Muscle of arm (tissue), 12 donors: ENCODE measurements around the gene FOXS1. TPM values are rescaled to one million over a fixed set of nuclear protein-coding genes. Genes with fewer than 3 reads are reported as not detected.

Experiments
- DNase-seq: peaks from one replicate; pipeline ENCODE4 v3.0.0-alpha.2; 2013
- polyA plus RNA-seq, 12 donors: library from polyadenylated mRNA; unstranded; fragments of 120-200 nt; gene quantifications; one replicate each; pipeline ENCODE4 v1.2.1, GENCODE V29; 2013; ENCODE audit not compliant: insufficient read length in 12 of 12

The FOXS1 gene
- polyA plus RNA-seq, 12 donors = 3.9 to 10.5 (median 4.7) TPM; not detected in 1

GRCh38 chr20:31862506-31862905, 17.1 kb upstream of the FOXS1 start:
- no peak for DNase-seq

- no peak for DNase-seq
These were observed 16.7 kb upstream of the FOXS1 start for GRCh38 chr20:31862157-31862470.

- peak; percentile 52 for DNase-seq
These were observed 16.2 kb upstream of the FOXS1 start for GRCh38 chr20:31861385-31862156.

GRCh38 chr20:31861135-31861384, 15.7 kb upstream of the FOXS1 start:
- no peak for DNase-seq

DNA sequence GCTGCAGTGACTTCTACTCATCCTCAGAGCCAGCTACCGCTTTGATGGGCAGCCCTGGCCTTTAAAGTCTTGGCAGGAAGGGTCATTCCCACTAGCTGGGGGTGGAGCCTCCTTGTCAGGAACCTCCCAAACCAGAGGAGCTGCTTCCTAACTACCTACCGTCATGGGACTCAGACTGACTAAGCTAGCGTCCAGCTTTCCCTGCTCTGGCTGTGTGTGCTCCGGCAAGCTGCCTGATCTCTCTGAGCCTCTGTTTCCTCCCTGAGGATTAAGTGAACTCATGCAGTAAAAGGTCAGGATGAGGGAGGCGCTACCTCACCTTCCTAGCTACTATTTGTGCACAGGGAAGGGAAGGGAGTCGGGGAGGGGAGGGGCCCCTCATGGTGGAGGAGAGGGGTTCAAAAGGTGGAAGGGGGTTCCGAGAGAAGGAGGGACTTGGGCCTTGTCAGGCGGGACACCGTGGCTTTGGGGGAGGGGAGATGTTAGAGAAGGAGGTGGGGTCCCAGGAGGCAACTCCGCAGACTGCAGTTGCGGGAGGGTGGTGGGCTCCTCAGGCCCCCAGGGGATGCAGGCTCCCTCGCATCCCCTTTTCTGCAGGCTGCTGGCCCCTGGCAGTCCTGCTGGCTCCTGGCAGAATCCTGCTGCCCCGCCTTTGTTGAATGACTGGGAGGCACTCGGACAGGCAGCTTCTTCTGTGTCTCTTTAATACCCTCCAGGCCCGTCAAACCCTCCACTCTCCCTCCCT, 15.2 kb upstream of the FOXS1 start:
- no peak for DNase-seq

DNA sequence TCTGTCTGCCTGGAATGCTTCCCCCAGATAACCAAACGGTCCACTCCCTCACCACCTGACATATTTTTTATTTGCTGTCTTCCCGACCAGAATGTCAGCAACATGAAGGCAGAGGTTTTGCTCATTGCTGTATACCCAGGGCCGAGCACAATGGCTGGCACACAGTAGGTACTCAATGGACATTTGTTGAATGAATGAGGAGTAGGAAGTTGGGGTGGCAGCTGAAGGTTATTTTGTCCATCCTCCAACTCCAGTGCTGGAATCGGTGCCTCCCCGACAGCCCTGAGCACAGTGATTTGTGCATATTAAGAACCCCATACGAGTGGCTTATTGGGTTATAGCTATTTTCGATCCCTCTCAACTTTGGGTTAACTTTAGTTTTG, 14.6 kb upstream of the FOXS1 start:
- no peak for DNase-seq

DNA sequence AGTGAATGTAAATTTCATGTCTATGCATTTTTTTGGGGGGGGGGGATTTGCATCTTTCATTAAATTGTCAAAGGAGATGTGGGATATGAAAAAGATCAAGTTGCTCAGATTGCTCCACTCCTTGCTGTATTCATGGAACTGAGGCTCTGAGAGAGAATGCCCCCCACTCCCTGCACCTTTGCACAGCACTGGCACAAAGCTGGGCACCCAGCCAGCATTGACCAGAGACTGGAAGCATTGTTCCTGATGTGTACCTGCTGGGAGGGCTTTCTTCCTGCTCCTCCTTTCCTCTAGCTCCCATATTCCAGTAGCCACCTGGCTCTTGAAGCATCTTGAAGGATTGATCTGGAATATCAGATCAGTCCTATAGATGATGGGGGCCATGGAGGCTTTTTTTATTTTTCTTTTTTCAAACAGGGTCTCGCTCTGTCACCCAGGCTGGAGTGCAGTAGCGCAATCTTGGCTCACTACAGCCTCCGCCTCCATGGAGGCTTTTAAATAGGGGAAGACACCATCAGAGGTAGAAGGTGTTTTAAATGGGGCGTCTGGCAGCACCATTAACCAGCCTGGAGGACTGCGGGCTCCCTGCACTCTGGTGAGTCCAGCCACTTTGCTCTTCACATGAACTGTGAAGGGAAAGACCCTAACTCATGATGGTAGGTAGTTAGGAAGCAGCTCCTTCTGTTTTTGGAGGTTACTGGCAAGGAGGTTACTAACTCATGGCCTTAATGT, 14.0 kb upstream of the FOXS1 start:
- no peak for DNase-seq

GRCh38 chr20:31858760-31859083, 13.3 kb upstream of the FOXS1 start:
- no peak for DNase-seq

DNA sequence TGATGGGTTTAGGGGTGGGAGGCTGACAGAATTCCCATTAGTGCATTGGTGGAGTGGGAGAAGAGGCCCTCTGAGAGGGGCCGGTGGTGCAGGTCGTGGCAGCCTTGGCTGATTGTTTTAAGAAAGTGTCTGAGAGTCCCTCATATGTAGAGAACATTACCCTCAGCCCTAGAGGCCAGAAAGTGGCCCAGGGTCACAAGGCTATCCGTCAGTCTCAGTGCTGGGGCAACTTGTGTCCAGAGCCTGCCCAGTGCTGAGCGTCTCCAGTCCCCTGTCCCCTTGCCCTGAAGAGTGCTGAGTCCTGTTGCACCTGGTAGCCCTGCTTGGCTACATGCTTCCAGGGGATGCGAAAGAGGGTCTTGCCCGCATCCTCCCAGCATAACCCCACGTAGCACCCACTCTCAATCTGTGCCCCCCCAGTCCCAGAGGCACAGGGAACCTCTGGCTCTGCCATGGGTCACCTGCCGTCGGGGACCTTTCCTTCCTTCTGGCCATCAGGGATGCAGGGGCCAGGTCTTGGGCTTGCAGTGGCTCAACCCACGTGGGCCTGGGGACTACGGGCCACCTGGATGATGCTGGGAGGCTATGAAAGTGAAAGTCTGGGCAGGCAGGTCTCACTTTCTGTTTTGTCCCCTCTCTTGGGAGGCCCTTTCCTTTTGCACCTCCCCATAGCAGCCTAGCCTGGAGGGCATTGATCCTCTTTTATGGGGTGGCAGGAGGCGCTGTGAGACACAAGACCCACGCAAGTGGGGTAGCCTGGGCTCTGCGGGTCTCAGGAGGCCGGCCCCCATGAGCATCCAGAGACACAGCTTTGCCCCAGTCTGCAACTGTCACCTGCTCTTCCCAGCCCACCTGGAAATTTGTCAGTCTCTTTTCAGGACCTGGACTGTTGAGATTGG, 12.7 kb upstream of the FOXS1 start:
- DNase-seq = no peak

GRCh38 chr20:31856516-31856915, 11.1 kb upstream of the FOXS1 start:
- DNase-seq = no peak

DNA sequence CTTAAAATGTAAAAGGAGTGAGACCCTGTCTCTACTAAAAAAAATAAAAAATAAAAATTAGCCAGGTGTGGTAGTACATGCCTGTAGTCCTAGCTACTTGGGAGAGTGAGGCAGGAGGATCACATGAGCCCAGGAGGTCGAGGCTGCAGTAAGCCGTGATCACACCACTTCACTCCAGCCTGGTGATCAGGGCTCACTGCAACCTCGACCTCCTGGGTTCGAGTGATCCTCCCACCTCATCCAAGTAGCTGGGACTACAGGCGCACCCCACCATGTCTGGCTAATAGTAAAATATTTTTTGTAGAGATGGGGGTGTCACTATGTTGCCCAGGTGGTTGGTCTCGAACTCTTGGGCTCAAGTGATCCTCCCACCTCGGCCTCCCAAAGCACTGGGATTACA, 8.1 kb upstream of the FOXS1 start:
- DNase-seq = no peak

GRCh38 chr20:31851240-31851955, 6.0 kb upstream of the FOXS1 start:
- DNase-seq = no peak

DNA sequence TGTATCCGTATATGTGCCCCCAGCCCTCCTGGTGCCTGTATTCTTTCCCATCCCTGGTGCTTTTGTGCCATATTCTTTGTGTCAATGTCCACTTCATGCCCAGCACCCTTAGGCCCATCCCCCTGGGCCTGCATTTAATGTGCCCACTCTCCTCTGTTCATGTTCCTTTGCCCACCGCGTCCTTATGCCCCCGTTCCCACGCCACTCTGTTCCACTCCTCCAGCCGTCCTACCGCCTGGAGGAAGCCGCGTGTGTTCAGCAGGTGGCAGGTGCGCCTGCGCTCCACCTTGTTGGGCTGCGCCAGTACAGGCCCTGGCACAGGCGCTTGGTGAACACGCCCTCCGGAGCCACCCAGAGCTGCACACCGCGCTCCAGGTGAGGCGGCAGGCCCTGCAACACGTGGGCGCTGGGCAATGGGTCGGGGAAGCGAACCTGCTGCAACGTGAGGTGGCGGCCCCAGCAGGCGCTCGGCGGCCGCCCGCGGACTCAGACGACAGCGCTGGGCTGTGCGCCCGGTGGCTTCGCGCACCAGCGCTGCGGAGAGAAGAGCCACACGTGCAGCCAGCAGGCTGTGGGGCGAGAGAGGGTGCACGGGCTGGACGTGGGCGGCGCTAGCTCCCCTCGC, 4.0 kb upstream of the FOXS1 start:
- DNase-seq = no peak

- no peak for DNase-seq
These were observed 2.9 kb upstream of the FOXS1 start for GRCh38 chr20:31848088-31848999.

- no peak for DNase-seq
These were observed 1.4 kb upstream of the FOXS1 start for GRCh38 chr20:31846793-31847138.

DNA sequence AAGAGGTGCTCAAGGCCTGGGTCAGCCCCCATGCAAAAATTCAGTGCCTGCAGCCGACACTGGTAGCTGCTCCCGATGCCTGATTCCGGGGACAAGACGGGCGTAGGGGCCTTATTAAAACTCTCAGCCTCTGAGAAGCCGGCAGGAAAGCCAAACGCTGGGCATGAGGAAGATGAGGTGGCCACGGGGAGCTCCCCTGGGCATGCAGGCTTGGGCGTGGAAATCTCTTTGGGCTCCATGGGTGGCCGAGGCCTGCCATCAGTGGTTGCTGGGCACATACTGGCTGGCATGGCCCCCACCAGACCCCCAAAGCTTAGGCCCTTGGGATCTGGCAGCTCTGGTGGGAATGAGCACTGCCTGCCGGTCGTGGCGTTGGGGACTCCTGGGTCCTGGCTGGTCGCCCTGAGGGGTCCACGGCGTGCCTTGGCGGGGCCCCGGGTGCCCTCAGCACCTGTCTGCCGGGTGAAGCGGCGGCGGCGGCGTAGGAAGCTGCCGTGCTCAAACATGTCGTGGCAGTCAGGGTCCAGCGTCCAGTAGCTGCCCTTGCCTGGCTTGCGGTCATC, 586 bp downstream of the FOXS1 start:
- no peak for DNase-seq

DNA sequence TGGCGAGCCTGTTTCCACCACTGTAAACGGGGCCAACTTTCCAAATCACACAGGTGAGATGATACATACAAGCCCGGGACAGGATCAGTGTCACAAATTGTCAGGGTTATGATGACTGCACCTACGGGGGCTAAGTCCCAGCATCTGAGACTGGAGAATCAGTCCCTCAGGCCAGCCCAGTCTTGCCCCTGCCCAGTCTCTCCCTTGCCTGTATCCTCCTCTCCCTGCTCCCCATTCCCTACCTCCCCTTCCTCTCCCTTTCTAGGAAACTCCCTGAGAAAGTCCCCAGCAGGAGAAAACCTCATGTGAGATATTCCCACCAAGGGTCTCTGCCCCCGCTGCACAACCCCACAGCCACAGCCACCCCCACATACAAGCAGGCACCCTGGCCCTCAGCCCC, 1.5 kb downstream of the FOXS1 start:
- no peak for DNase-seq

DNA sequence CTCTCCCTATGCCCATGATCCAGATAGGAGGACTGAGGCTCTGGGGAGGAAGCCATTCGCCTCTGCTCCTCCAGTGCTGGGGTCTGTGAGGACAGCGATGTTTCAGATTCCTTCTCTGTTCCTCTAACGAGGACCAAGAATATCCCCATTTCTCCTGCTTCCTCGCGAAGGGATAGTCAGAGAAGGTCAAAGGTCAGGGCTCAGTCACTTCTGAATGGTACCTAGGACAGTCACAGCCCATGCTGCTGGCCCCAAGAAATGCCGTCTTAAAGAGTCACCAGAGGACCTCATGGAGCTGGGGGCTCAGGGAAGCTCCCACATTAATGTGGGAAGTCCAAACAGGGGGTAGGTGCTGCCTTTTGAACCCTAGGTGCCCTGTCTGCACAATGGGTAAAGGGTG, 2.1 kb downstream of the FOXS1 start:
- DNase-seq = no peak

GRCh38 chr20:31842471-31843157, 2.8 kb downstream of the FOXS1 start:
- no peak for DNase-seq
